GM21723 (cell line): ENCODE results near the gene TEX261.
"Not testable (repeated sequence)": the region's sequence is repeated elsewhere in the genome, so short reads cannot be mapped to it uniquely, and the experiment has no call there.

Source experiments
- ATAC-seq: cut with Tn5 transposase; IDR thresholded peaks from one replicate; pipeline ENCODE4 v1.9.1; 2021; ENCODE audit warnings: mild to moderate bottlenecking, moderate library complexity; ENCODE audit not compliant: unreplicated experiment

TEX261 gene

DNA sequence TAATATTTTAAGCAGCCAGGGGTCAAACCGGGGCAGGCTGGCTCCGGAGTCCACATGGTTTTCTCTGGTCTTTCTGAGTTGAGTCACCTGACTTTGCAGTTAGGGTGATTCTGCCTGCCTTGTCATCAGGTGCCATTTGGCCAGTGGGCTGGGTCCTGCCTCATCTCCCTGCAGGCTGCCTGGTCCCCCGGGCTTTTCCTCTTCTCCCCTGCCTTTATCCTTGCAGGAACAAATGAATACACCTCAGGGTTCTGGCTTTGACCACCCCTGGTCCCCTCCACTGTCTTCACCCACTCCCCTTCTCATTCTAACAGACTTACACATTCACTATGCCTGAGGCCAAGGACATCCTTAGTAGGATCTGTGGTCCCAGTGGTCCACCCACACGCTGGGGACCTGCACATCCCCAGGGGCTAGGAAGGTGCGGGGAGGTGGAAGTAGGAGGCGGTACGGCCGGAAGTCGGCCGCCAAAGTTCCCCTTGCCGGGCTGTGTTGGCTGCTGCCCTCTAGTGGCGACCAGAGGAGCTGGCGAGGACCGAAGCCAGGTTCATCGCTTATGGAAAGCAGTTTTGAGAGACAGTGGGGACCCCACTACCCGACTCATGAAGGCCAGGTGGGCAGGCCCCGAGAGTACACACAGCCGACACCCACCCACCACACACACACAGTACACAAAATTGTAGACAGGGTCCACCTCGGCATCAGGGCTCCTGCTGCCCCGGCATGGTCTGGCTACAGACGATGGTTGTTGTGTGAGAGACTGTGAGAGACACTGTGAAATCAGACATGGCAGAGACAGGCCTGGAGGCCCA is 6.3 kb upstream of the TEX261 start:
- peak; percentile 95 for ATAC-seq

DNA sequence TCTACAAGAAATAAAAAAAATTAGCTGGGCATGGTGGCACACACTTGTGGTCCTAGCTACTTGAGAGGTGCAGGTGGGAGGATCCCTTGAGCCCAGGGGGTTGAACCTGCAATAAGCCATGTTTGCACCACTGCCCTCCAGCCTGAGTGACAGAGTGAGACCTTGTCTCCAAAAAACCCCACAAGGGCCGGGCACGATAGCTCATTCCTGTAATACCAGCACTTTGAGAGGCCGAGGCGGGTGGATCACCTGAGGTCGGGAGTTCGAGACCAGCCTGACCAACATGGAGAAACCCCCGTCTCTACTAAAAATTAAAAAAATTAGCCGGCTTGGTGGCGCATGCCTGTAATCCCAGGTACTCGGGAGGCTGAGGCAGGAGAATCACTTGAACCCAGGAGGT is 5.3 kb upstream of the TEX261 start:
- not testable (repeated sequence) for ATAC-seq

DNA sequence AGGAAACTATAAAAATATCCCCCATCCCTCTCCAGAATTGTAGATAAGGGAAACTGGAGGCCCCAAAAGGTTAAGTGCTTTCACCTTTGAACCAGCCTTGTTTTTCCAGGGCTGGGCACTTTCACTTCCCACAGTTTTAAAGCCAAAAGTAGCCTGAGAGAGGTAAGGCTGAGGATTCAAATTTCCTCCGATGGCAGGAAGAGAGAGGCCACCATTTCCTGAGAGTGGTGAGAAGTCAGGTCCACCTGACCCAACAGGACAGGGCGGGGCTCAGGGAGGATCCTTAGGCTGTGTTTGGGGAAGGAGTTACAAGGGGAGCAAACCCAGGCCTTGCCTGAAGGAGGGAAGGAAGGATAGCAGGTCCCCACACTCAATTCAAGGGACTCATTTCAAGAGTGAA is 4.7 kb upstream of the TEX261 start:
- no peak for ATAC-seq

DNA sequence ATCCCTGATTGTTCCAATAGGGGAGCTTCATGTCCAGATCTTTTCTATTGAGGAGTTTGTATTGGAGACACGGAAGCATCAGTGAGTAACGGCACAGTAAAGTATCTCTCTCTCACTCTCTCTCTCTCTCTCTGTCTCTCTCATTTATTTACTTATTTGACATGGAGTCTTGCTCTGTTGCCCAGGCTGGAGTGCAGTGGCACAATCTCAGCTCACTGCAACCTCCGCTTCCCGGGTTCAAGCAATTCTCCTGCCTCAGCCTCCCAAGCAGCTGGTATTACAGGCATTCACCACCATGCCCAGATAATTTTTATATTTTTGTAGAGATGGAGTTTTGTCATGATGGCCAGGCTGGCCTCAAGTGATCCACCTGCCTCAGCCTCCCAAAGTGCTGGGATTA is 4.2 kb upstream of the TEX261 start:
- ATAC-seq, result not testable (repeated sequence)

DNA sequence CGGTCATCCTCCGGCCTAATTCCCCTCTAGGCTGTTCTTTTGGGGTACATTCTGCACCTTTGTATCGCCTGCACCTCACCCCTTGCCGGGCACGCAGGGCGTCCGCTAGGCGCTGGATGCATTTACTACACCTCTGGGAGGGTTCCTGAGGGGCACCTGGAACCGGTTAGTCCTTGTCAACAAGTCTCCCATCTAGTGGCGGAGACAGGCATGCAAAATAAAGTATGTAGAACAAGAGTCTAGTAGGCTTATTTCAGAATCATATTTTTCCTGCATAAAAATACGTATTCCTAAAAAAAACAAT is 705 bp upstream of the TEX261 start:
- peak; percentile 58 for ATAC-seq

DNA sequence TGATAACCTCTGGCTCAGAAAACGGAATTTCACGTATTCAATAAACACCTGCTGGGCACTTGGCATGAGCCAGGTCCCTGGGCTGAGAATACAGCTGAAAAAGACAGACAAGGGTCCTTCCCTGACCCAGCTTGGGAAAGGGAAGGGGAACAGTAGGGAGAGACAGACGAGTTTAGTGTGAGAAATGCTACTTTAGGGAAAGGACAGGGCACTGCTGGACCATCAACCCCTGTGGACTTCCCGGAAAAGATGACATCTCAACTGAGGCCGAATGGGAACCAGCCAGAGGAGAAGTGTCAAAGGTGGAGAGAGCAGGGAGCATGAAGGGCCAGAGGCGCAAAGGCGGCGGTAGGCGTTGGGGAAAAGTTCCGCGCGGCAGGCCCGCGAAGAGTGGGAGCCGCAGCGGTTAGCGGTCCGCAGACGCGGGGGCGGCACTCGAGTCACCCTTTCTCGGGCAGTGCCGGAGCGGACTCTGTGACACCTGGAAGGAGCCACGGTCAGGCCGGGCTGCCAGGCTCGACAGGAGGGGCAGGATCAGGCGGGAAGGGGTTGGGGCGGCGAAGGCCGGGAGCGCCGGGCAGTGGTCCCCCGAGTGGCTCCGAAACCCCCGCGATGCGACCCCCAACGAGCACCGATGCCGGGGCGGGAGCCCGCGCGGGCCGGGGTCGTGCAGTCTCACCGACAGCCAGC is 519 bp downstream of the TEX261 start:
- peak; percentile 38 for ATAC-seq

DNA sequence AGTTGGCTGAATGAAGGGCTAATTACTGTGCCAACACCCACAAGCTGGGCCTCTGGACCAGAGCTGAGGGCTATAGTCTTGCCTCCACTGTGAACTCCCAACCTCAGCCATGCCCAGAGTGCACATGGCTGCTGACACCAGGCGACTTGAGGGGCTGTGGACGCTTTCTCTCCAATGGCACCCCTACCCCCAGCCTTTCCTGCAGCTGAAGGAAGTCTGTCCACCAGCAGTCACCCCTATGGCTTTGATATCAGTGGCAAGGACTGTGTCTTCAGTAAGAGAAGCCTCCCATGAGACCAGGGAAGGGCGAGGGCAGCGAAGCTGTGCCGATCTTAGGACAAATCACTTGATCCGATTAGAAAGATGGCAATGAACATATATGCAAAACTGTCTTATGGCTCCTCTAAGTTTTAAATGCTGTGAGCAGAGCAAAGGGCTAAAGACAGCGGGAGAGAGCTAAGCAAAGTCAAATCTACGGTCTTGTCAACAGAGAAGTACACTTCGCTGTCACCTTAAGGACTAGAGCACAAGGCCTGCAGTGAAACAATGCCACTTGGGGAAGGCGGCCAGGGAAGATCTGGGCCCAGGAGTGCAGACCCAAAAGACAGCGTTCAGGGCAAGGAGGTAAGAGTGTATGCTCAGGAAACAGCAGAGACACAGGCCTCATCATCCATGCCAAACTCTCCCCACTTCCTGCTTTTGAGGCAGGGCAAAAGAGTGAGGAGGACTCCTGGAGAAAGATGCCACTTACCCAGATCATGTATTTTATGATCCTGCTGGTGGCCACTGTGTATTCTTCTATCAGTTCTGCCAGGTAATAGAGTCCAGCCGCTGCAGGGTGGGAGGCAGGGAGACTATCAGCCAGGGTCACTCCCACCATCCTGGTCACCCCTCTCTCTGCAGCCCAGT is 1.5 kb downstream of the TEX261 start:
- ATAC-seq, result no peak

DNA sequence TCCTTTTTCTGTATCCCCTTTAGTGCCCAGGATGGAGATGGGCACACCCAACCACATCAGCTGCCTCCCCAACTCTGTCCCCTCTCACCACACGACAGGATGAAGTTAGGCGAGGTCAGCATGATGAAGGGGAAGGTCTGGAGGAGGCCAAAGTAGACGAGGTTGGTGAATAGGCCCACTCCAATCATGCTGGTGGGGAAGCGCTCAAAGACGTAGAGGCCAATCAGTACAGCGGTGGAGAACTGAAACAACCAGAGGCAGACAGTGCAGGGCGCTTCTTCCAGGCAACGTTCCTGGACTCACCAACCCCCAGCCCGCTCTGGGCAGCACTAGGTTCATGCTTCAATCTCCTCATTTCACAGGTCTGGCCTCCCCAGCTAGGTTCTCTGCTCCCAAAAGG is 2.9 kb downstream of the TEX261 start:
- ATAC-seq, result no peak

DNA sequence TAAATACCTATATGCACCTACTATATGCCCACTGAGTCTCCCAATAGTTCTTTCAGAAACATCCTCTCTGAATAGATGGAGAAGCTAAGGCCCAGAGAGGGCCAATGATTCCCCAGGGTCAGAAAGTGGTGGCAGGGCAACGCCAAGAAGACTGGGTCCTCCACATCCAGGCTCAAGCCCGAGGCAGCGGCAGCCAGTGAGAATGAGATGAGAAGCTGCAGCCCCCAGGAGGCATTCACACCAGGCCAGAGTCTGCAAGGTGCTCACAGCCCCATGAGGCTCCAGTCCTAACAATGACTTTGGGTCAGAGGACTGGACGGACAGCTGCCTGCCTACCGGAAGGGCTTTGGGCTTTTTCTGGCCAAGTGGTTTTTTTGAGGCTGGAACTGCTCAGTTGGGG is 3.5 kb downstream of the TEX261 start:
- no peak for ATAC-seq

DNA sequence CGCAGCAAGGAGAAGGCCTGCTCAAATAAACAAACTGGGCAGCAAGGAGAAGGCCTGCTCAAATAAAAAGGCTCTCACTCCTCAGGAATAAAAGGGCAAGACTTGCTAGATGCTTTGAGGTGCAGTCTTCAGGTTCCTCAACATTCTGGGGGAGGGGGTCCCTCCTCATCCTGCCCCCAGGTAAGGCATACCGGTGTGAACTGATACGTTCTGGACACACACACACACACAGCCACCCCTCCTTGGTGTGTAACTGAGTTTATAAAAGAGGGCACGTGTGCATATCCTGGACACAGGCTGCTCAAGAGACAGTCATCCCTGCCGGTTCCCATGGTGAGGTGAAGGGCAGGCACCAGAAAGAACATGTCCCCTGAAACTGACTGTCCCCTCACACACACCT is 4.5 kb downstream of the TEX261 start:
- no peak for ATAC-seq

DNA sequence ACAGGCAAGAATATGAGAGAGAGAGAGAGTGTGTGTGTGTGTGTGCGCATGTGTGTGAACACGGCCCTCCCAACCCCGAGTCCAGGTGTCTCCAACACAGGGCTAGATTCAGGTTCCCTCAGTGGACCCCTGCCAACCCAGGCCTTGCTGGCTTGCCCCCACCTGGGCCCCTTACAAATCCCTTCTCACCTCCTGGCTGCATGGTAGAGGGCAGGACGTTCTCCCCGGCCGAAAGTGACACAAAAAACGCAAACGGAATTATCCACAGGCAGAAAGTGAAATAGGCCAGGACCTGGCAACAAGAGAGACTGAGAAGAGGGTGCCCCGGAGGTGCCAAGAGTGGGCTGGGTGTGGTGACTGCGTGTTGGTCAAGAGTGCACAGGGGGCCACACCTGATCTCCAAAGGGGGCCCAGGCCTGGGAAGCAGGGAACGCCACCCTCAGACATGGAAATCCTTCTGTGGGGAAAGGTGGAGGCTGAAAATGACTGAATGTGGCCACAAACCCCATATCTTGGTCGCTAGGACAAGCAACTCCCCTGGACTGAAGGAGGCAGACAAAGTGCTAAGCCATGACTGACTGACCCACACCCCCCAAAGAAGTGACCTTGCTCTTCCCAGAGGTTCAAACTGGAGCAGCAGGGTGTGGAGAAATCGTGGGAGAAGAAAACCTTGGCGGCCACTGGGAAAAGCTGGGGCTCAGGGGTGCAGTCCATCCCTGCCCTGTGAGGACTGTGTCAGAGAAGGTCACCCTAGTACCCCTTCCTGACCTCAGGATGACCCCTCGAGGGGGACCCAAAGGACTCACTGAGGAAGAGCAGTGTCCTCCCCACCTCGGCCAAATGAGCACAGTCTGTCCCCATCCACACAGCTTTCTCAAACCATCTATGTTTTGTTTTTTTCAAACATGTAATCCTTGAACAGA is 5.7 kb downstream of the TEX261 start:
- no peak for ATAC-seq

DNA sequence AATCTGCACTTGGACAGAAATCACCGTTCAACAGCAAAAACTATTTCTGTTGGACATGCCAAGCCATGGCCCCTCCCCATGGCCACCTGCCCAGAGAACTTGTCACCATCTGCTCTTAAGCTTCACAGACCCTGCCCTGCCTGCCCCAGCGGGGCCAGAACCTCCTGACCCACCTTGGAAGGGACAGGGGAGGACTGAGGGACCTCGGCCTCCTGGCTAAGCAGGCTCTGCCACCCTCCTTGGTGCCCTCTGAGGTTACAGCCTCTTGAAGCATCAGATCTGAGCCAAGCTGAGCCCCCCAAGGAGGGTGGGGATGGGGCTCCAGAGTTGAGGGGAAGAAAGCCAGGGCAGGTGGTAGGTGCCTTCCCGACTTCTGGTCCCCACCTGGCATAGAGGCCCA is 6.5 kb downstream of the TEX261 start:
- ATAC-seq, result no peak

DNA sequence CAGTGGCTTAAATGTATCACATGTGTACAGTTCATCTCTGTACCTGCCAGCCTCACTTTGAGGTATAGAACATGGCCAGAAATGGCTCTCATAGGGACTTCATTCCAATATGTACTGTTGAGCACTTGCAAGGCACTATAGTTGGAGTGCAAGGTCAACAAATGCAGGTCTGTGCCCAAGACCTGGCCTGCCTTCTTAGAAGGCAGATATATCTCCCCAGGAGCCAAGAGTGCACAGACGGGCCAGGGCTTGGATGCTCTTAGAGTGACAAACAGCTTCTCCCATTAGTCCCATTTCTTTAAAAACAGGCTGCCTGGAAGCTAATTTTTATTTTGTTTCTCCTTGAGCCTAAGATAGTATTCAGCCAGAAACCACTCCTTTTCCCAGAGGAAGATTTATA is 7.3 kb downstream of the TEX261 start:
- no peak for ATAC-seq

DNA sequence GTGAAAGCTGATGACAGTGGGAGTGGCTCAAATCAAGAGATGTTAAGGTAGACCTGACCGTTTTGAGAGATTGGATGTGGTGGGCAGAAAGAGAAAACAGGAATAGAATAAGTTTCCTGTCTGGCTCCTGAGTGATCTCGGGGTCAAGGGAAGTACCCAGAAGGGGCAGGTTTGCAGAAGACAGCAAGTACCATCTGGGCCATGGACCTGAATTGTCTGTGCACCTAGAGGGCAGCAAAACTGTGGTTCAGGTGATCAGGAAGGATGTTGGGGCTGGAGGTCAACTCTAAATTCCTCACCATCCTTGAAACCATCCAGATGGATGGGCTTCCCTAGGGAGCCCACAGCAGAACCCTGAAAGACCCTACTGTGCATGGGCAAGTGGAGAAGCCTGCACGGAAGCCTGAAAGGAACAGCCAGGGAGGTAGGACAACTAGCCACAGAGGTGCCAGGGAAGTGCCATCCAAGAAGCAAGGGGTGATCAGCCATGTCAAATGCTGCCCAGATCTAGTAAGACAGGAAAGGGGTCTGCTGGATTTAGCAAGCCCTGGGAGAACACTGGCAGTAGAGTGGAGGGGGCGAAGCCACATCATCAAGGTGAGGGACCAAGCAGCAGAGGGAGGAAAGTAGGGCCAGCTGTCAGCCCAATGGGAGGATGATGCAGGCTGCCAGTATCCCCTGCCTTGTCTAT is 8.0 kb downstream of the TEX261 start:
- no peak for ATAC-seq

DNA sequence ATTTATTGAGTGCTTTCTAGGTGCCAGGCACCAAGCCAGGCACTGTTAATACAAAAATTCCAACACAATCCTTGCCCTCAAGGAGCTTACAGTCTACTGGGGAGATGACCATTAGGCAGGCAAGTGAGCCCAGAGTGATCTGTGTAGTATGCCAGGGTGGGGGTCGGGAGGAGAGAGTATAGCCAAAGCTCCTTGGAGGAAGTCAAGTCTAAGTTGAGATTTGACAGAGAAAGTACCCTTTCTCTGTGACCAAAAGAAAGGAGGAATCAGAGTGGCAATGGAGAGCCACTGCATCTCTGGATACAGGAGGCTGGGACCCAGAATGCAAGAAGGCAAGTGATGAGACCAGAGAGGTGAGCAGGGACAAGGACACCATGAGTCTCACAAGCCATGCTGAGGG is 8.7 kb downstream of the TEX261 start:
- no peak for ATAC-seq

DNA sequence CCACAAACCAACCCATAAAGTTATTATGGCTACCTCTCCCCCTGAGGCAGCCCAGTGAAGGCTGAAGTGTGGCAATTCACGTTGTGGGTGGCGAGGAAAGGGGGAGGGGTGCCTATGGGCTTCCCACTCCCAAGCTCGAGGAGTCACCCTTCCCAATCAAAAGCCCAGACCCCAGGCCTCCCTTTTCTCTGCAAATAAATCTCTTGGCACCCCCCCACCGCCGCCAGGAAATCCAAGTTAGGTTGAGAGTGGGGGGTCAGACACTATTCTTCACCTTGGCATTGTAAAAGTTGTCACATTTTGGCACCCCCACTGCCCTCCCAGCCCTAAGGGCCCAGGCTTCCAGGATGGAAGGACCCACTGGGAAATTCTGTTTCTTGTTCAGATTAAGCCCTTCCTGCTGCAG is 9.4 kb downstream of the TEX261 start:
- ATAC-seq, result no peak

DNA sequence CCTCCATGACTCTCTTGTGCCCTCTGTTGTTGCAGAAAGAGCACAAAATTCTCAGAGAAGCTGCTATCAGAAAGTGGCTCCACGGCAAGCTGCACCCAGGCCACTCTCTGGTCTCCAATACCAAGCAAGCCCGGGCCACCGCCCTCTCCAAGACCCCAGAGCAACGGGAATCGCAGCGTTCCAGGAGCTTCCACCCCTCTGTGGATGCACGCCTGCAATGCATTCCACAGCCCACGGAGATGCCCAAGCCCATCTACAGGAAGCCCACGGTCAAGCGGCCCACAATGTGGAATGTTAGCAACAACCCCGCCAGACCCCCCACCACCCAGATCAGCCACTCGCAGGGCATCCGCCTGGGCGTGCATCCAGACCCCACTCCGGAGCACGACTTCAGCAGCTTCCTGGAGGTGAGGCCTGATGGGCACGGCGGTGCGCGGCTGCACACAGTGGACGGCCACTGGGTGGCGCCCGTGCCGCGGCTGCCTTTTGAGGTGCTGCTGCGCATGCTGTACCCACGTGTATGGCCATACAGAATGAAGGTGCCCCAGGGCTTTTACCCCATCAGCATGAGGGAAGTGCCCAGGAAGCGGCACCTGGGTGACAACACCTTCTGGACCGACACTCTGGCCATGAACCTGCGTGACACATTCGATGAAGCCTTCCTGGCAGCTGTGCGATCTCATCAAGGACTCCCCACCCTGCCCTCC is 9.9 kb downstream of the TEX261 start:
- peak; percentile 87 for ATAC-seq

DNA sequence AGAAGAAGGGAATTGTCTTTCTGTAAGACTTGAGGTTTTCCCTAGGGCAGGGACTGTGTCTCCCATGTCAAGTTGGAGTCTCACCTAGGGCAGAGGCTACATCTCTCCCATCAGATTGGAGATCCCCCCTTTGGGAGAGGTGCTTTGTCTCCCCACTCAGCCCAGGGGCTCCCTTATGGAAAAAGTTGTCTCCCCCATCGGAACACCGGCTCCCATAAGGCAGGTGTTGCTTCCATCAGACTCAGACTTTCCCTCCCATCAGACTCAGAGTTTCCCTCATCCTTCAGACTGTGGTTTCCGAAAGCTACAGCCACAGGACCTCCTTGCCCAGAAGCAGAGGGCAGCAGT is 10.5 kb downstream of the TEX261 start:
- no peak for ATAC-seq

DNA sequence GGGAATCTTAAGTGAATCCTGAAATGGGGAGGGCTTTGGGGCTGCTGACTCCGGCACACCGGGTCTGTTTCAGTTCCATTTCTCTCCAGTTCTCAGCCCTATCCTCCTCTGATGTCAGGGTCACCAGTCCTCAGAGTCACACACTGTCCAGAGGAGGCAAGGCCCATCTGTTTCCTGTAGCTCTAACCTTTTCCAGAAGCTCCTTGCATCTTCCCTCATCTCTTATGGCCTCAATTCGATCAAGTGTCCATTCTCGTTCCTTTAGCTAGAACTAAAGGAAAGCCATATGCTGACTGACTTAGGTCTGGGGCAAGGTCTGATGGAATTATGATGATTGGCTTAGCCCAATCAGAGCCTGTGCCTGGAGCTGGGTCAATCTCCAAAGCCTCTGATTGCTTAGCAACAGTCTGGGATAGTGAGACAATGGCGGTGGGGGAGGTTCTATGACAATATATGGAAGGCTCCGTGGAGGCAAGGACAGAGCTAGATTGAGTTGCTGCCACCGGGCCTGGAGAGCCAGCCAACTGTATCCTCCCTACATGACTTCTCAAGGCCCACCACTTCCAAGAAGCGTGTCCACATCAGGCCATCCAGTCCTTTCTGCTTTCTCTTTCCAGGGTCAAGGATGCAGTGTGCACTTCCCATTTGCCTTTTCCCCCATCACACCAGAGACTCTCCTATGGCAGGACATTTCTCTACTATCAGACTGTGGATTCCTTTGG is 11.0 kb downstream of the TEX261 start:
- ATAC-seq, result no peak
